Ovary (tissue), 9 donors: Measurements from ENCODE around the gene PEG3. TPM values are rescaled to one million over a fixed set of nuclear protein-coding genes. Genes with fewer than 3 reads are reported as not detected.

Experiments used
- DNase-seq, 5 donors: peaks; one replicate each; pipeline ENCODE4 v3.0.0-alpha.2; 2019 to 2020
- H3K27ac ChIP-seq, 2 donors: fragments of 200-600 bp; one replicate each; pipeline versions ENCODE4 v1.5.1 to v1.8.0; 2019 to 2022
- H3K27me3 ChIP-seq: fragments of 200-600 bp; one replicate; pipeline ENCODE4 v1.8.0; 2022
- H3K36me3 ChIP-seq: fragments of 200-600 bp; sonication (generic); one replicate; pipeline ENCODE4 v1.5.1; 2019
- H3K4me1 ChIP-seq: one replicate; pipeline ENCODE4 v1.8.1; 2013; ENCODE audit warnings: mild to moderate bottlenecking, moderate library complexity; ENCODE audit not compliant: insufficient read depth
- H3K4me3 ChIP-seq: fragments of 200-600 bp; sonication (generic); one replicate; pipeline ENCODE4 v1.5.1; 2017
- H3K9me3 ChIP-seq, 2 donors: fragments of 200-600 bp in 1 of 2; sonication (generic) in 1 of 2; one replicate each; pipeline versions ENCODE4 v1.5.1 to v1.8.1; 2013 to 2019; ENCODE audit warnings: mild to moderate bottlenecking in 1 of 2, moderate library complexity in 1 of 2
- EP300 ChIP-seq: sonication (generic); formaldehyde crosslinking; IDR thresholded peaks from one replicate; pipeline ENCODE4 v1.6.1; 2017; ENCODE audit warnings: antibody characterized with exemption
- POLR2A ChIP-seq: fragments of 450-650 bp; IDR thresholded peaks from one replicate; pipeline ENCODE4 v1.6.1; 2017; ENCODE audit warnings: antibody characterized with exemption, mild to moderate bottlenecking, moderate library complexity
- WGBS, 3 donors: extraction: QIAGEN DNeasy Blood & Tissue Kit in 1 of 3; methylation state at CpG; one replicate each; pipeline versions ENCODE4 v1.1.5 to v1.1.7; 2013 to 2017; 5-methylcytosine and 5-hydroxymethylcytosine counted together
- intact Hi-C, 4 donors: fragments of 100-400 bp; cut with DNase I; formaldehyde crosslinking; loops; one replicate each; pipeline versions ENCODE4 v1.11.0 to v1.15.1; 2022 to 2023
- polyA plus RNA-seq, 2 donors: library from polyadenylated mRNA; stranded (reverse); fragments of 200-250 nt in 1 of 2; fragments of 350-450 nt in 1 of 2; fragmentation: Illumina TruSeq in 1 of 2; extraction: RNeasy Lipid Tissue Mini Kit (QIAGEN cat#74804) in 1 of 2; gene quantifications; one replicate each; pipeline ENCODE4 v1.2.3, GENCODE V29; 2013 to 2014
- total RNA-seq, 7 donors: library from RNA; depleted of rRNA in 2 of 7; stranded (reverse); fragments of >200 nt in 2 of 7; fragmentation: NEBNext Ultra II Directional in 3 of 7; extraction: Animal tissue kit (Norgen Biotek cat#: 25700) in 3 of 7; gene quantifications; one replicate each; pipeline versions ENCODE4 v1.1.0 to v1.2.4, GENCODE V29; 2016 to 2023
- TF ChIP-seq, protein P1 (sequence below), 3 donors: fragments of 450-650 bp in 2 of 3; fragments of 200-600 bp in 1 of 3; IDR thresholded peaks; one replicate each; pipeline versions ENCODE4 v1.5.1 to v1.8.0; 2016 to 2022; ENCODE audit warnings: antibody characterized with exemption in 3 of 3, mild to moderate bottlenecking in 1 of 3
- donor health status: DM: no; HTN: no; CAD: no; lungs with moderate emphysema.
- donor health status: DM: no; HTN: no; CAD: no.
- donor health status: Bipolar disorder and iron deficiency.
- donor health status: DM: yes; HTN: yes; CAD: no.
- donor health status: DM: no; HTN: no; CAD: no.
- donor health status: DM: yes; HTN: yes; CAD: no.

Gene PEG3
- total and polyA plus RNA-seq, 9 donors, result 104 to 1,197 (median 505) TPM

DNA sequence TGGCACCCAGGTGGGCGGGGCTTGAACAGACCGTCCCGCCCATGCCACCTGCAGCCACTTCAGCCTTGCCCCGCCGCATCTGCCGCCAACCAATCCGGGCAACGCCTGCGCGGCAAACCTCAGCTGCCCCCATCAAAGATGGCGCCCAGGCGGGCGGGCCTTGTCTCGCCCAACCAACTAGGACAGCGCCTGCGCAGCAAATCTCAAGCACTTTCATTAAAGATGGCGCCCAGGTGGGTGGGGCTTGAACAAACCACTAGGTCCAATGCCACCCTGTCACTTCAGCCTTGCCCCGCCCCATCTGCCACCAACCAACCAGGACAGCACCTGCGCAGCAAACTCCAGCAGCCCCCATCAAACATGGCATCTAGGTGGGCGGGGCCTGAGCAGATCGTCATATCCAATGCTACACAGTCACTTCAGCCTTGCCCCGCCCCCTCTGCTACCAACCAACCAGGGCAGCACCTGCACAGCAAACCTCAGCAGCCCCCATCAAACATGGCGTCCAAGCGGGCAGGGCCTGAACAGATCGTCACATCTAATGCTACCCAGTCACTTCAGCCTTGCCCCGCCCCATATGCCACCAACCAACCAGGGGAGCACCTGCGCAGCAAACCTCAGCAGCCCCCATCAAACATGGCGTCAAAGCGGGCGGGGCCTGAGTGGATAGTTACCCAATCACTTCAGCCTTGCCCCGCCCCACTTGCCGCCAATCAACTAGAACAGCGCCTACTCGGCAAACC lies 1.4 kb downstream of the PEG3 start:
- Histone ChIP-seq H3K27me3 (no peaks in the 10 kb centered on the region), H3K36me3 (no peaks in the 10 kb centered on the region), H3K4me3 (peak overlapping the region; percentile 56), H3K9me3 (no peaks in the 10 kb centered on the region), H3K27ac (peak overlapping the region in 1 of 2 donors; percentile 90), H3K4me1 (peaks cover 2% of the 10 kb centered on the region)
- intact Hi-C loops, result loop anchor here in 2 of 4 donors (10.0 kb wide), 2 partner anchors 226 to 236 kb away; no protein-coding TSS in a partner anchor
- TF ChIP-seq POLR2A (no peak), EP300 (no peak)
- TF ChIP-seq, protein P1, sequence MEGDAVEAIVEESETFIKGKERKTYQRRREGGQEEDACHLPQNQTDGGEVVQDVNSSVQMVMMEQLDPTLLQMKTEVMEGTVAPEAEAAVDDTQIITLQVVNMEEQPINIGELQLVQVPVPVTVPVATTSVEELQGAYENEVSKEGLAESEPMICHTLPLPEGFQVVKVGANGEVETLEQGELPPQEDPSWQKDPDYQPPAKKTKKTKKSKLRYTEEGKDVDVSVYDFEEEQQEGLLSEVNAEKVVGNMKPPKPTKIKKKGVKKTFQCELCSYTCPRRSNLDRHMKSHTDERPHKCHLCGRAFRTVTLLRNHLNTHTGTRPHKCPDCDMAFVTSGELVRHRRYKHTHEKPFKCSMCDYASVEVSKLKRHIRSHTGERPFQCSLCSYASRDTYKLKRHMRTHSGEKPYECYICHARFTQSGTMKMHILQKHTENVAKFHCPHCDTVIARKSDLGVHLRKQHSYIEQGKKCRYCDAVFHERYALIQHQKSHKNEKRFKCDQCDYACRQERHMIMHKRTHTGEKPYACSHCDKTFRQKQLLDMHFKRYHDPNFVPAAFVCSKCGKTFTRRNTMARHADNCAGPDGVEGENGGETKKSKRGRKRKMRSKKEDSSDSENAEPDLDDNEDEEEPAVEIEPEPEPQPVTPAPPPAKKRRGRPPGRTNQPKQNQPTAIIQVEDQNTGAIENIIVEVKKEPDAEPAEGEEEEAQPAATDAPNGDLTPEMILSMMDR (IDR thresholded peaks at IDR 0.05), result no peak
- peak; percentile 91 to 99 (median 95) for DNase-seq
- 48 to 62% (median 51%) methylated on average over 34 of the region's 34 CpGs for WGBS, 3 donors

DNA sequence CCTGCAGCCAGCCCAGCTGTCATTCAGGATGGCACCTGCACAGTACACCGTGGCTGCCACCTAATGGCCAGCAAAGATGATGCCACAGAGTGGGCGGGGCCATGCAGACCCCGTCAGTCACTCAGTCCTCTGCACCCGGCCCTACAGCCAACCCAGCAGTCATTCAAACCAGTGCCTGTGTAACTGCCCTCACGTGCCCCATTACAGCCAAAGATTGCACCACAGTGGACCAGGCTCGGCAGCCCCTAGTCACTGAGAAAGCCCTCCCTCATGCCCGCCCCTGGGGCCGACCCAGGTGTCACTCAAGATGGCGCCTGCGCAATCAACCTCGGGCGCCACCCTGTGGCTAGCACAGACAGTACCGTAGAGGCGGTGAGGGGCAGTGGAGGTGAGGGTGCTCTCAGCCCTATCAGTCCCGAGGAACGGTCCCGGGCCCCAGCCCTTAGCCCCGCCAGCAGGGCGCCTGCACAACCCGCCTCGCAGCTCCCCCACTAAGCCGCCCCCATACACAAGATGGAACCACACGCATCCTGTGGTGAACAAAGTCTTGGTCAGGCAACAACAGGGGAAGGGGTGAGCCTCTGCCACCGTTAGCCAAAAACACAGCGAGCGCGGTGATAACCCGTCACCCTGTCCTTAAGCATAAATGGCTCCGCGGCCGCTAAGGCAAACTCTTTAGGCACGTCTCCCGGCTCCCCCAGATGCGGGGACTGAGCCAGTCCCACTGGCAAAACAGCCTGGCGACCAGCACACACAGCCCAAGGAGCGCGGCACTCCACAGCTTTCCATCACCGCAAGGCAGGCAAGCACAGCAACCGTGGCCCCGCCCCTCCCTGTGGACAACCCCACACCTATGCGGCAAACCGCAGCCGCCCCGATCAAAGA lies 2.3 kb downstream of the PEG3 start:
- TF ChIP-seq, protein P1 (IDR thresholded peaks at IDR 0.05), result peak in 1 of 3 donors; percentile 35
- no peak for TF ChIP-seq POLR2A
- TF ChIP-seq EP300, result no peak
- DNase-seq, result peak; percentile 57 to 78 (median 70)
- H3K4me3 ChIP-seq, result peak overlapping the region; percentile 56
- H3K27ac ChIP-seq, result peak overlapping the region; percentile 0 to 90
- no peaks in the 10 kb centered on the region for H3K27me3 ChIP-seq
- H3K4me1 ChIP-seq, result peaks cover 2% of the 10 kb centered on the region
- intact Hi-C loops, result loop anchor here in 2 of 4 donors (10.0 kb wide), 2 partner anchors 227 to 237 kb away; no protein-coding TSS in a partner anchor
- 45 to 61% (median 47%) methylated on average over 44 of the region's 44 CpGs for WGBS, 3 donors
- no peaks in the 10 kb centered on the region for H3K9me3 ChIP-seq
- H3K36me3 ChIP-seq, result no peaks in the 10 kb centered on the region

DNA sequence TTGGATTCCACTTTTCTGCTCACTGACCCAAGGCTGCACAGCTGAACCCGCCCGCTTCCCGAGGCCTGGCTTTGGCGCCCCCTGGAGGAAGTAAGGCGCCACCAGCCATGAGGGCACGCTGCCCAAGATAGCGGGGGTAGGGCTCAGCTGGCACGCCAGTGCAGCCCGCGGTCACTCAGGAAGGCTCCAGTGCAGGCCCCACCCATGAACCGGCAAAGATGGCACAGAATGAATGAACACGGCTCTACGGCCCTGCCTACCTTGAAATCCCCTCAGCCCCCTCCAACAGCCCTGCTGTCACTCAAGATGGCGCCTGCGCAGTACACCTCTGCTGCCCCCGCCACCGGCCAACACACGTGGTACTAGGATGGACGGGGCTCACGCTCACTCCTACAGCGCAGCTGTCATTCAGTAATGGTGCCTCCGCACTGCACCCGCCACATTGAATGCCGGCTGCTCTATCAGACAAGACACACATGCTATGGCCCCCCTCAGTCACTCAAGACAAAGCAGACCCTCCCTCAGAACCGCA lies 3.0 kb downstream of the PEG3 start:
- peak overlapping the region in 1 of 2 donors; percentile 90 for H3K27ac ChIP-seq
- no peaks in the 10 kb centered on the region for H3K36me3 ChIP-seq
- WGBS, 3 donors, result 37 to 48% (median 47%) methylated on average over 25 of the region's 25 CpGs
- H3K9me3 ChIP-seq, result no peaks in the 10 kb centered on the region
- no peaks in the 10 kb centered on the region for H3K27me3 ChIP-seq
- TF ChIP-seq, protein P1 (IDR thresholded peaks at IDR 0.05), result no peak
- TF ChIP-seq EP300, result no peak
- no peak for TF ChIP-seq POLR2A
- peak overlapping the region; percentile 56 for H3K4me3 ChIP-seq
- intact Hi-C loops, result loop anchor here in 2 of 4 donors (10.0 kb wide), 2 partner anchors 227 to 237 kb away; no protein-coding TSS in a partner anchor
- peak; percentile 76 to 87 (median 83) for DNase-seq
- H3K4me1 ChIP-seq, result peaks cover 2% of the 10 kb centered on the region

DNA sequence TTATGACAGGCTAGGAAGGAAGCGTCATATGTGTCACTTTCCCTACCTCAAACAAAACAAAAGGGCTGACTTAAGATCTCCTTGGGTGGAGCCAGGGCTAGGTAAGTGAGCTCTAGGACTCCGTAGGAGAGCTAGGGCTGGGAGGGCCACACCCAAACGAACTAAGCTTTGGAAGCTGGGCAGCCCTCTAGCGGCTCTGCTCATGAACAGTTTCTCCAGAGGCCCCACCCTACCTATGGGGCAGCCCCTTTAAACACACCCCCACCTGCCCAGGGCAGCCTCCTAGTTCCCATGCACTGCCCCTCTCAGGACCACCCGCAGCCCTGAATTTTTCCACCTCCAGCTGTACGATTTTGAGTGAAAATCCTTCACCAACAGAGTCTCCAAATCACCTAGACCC lies 3.5 kb downstream of the PEG3 start:
- intact Hi-C loops, result loop anchor here in 2 of 4 donors (10.0 kb wide), 2 partner anchors 228 to 238 kb away; no protein-coding TSS in a partner anchor
- no peak for TF ChIP-seq EP300
- no peak for TF ChIP-seq POLR2A
- TF ChIP-seq, protein P1 (IDR thresholded peaks at IDR 0.05), result no peak
- Histone ChIP-seq H3K36me3 (no peaks in the 10 kb centered on the region), H3K4me3 (peak overlapping the region; percentile 56), H3K4me1 (peaks cover 5% of the 10 kb centered on the region), H3K27me3 (no peaks in the 10 kb centered on the region), H3K27ac (peak overlapping the region in 1 of 2 donors; percentile 22), H3K9me3 (no peaks in the 10 kb centered on the region)
- 51 to 55% (median 51%) methylated on average over 6 of the region's 6 CpGs for WGBS, 3 donors
- peak; percentile 34 to 53 (median 49) for DNase-seq
